HG02885 (cell line): ENCODE measurements around the gene ZBTB40.

Source experiments
- ATAC-seq: cut with Tn5 transposase; IDR thresholded peaks from one replicate; pipeline ENCODE4 v1.9.1; 2021; ENCODE audit warnings: mild to moderate bottlenecking; ENCODE audit not compliant: unreplicated experiment, poor library complexity

The ZBTB40 gene

GRCh38 chr1:22552021-22552420 is 100.4 kb downstream of the ZBTB40 start:
- ATAC-seq, result no peak

GRCh38 chr1:22553104-22553880 is 101.6 kb downstream of the ZBTB40 start:
- no peak for ATAC-seq

DNA sequence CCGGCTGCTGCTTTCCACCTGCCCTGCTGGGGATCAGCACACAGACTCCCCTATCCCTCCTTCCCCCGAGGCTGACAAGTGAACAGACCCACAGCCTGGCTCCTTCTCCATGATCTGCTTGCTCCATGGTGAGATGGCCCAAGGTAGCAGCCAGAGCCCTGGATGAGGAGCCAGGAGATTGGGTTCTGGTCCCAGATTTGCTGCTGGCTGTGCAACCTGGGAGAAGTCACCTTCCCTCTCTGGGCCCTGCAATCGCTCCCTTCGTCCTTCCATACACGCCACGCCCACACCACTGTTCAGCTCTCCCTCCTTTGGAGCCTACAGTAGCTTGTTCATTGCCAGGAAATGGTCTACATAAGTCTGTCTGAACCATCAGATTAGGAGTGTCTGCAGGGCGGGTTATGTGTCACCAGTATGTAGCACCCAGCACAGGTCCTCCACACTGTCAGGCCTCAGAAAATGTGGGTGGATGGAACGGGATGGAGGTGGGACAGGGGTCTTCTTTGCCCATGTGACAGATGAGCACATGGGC is 102.4 kb downstream of the ZBTB40 start:
- no peak for ATAC-seq

- ATAC-seq, result no peak
These were observed 103.7 kb downstream of the ZBTB40 start for GRCh38 chr1:22555371-22555656.

DNA sequence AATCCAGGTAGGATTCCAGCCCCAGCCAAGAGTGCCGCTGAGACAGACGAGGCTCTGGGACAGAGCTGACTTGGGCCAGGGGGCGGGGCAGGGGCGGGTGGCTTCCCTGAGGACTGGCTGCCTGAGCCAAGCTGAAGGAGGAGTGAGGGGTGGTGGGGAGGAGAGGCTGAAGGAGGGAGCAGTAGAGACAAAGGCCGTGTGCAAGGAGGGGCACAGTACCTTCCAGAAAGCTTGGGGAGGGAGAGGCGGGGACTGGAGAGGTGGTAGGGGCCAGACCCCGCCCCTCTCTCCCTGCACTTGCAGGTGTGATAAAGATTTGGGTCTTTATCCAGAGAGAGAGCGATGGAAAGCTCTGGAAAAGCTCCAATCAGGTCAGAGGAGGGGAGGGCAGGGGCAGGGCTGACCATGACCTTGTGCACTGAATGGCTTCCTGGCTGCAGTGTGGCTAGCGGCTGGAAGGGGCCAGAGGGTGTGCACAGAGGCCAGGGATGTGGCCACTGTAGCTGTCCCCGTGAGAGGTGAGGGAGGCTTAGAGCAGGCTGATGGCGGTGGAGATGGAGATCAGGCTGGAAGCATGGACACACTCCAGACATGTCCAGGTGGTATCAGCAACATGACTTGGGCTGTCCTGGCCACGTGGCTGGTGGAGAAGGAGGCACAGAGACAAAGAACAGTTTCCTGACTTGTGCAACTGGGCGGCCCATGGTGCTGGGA is 104.9 kb downstream of the ZBTB40 start:
- no peak for ATAC-seq

DNA sequence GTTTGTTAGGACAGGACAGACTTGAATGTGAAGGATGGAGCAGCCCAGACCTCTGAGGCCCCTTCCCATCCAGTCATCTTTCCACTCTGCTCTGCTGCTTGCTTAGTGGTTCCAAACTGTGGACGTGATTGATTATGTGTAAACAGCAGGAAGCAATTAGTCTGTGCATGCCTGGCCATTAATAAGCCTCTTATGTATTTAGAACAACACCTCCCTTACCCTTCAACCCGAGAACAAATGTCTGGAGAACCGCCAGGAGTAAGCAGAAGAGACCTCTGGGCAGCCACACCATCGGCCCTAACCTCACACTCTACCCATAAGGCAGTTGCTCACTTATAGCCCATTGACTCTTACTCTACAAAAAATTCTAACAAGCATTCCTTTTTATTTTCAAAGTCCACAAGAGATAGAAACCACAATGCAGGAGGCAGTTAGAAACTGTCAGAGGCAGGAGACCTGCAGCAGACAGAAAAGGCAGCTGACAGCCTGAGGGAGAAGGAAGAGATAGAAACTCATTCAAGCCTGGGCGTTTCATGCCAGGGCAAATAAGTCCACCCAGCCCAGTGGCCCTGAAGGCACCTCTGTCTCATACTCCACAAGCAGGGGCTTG is 105.8 kb downstream of the ZBTB40 start:
- no peak for ATAC-seq

DNA sequence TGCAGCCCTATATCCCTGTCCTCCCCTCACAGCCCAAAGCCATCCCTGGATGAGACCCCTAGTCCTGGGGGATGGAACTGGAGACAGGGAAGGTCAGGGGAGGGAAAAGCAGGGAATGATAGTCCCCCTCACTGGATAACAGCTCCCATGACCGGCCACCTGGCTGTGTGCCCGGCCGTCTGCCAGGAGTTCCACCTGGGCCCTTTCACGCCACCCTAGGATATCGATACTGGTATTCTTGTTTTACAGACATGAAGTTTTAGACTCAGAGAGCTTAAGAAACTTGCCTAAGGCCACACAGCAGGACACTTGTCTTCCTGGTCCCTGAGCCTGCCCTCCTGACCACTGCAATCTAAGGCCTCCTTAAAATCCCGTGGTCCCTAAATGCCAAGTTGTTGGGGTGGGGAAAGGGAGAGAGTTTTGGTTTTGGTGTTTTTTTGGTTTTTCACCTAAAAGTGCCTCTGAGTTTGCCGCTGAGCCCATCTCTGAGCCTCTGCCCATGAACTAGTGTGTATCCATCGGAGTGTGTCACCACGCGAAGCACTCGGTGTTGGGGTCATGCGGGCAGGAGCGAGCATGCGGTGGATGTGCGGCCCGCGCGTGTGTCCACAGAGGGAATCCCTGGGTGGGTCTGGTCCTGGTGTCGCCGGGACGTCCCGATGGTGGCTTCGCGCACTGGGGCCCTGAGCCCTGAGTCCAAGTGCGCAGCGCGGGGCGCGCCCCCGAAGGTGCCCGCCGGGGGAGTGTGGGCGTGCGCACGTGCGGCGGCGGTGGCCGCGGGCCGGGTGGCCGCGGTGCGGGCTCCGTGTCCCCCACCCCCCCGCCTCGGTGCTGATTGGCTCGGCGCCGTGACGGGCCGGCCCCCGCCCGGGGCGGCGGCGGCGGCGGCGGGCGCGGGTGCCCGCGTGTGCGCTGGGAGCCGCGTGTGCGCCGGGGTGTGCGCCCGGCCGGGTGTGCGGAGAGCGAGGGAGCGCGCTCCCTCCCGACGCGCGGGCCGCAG is 111.2 kb downstream of the ZBTB40 start, which contains the start of gene EPHA8:
EPHA8 (plus strand) TSS at position 906 of the 1,000 bp plus-strand sequence. CDS start 147 bp downstream, outside the sequence.
- no peak for ATAC-seq

GRCh38 chr1:22563671-22564602 is 112.3 kb downstream of the ZBTB40 start:
- no peak for ATAC-seq

DNA sequence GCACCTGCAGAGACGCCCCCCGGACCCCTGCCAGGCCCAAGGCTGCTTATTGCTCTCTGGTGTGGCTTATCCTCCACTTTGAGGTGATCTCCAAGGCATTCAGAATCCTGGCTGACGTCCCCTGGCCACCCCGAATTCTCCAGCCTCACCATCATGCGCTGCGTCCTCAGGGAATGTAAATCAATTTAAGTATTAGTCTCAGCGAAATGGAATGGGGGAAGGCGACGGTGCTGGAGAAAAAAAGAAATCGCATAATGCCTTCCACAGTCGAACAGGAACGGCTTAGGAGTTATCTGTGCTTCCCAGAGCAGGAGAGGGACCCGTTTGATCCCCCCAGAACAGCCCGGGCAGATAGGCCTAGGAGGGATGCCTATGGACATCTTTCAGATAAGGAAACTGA is 114.5 kb downstream of the ZBTB40 start:
- ATAC-seq, result no peak

DNA sequence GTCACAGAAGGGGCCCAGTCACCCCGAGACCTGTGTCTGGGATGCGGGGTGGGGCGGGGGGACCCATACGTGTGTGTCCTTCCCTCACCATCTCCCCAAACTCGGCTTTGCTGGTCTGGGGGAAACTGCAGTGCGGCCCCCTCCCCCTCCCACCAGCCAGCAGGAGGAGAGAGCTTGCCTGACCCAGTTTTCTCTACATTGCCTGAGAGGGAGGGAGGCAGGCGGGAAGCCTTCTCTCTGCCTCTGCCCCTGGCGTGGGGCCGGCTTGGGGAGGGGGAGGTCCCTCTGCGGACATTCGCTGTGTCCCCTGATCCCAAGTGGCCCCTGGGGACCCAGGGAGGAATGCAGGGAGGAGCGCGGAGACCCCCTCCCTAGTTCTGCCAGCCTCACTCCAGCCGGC is 115.5 kb downstream of the ZBTB40 start:
- no peak for ATAC-seq

- ATAC-seq, result no peak
These were observed 116.3 kb downstream of the ZBTB40 start for GRCh38 chr1:22567994-22568393.

DNA sequence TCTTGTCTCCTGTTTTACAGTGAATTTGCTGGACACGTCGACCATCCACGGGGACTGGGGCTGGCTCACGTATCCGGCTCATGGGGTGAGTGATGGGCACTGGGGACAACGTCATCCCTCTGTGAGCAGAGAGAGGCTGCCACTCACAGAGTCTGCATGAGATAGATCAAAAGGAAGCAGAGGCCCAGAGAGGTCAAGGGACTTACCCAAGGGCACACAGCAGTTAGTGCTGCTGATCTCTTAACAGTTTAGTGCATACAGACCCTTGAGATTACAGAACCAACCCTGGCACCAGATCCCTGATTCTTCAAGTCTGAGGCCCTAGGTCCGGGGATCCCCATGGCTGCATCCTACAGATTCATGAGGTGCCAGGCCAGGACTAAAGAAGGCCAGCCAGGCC is 117.6 kb downstream of the ZBTB40 start:
- no peak for ATAC-seq

- no peak for ATAC-seq
These were observed 118.7 kb downstream of the ZBTB40 start for GRCh38 chr1:22570140-22570909.

DNA sequence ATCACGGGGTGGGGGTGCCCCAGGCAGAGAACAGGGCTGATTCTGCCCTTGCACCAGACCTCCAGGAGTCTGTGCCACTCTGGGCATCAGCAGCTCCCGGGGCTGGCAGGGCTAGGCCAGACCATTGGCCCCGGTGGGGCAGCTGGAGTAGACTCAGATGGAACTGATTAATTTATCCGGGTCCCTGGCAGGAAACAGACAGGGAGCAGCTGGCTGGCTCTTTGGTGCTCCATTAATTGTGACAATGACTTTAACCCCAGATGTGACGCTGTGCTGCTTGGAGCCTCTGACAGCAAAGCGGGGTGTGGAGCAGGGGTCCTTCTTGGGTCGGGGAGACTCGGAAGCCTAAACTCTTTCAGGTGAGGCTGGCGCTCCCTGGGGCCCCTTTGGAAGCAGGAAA is 121.2 kb downstream of the ZBTB40 start:
- ATAC-seq, result no peak

DNA sequence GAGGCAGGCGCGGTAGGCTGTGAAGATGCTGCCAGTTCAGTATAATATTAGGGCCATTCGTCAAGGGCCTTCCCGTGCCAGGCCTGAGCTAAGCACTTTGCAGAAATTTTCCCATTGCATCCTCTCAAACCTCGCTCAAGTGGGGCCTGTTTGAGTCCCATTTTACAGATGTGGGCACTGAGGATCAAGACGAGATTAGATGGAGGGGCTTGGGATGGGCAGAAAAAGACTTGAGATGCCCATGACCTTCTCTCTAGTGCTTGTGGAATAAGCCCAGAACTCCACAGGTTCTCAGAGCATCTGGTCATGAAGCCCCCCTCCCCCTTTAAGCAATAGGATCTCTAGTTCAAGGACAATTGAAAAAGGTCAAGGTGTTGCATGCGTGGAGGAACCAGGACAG is 121.6 kb downstream of the ZBTB40 start:
- no peak for ATAC-seq

GRCh38 chr1:22575532-22576149 is 124.0 kb downstream of the ZBTB40 start:
- ATAC-seq, result no peak

- ATAC-seq, result no peak
These were observed 124.5 kb downstream of the ZBTB40 start for GRCh38 chr1:22576150-22576544.

- no peak for ATAC-seq
These were observed 125.0 kb downstream of the ZBTB40 start for GRCh38 chr1:22576617-22577016.
